GM15510 (cell line): Measurements from ENCODE around the gene PGAP3.

Source experiments
- POLR2A ChIP-seq: IDR thresholded peaks from 3 replicates; pipeline ENCODE4 v1.6.1; 2011; ENCODE audit warnings: borderline replicate concordance; ENCODE audit not compliant: insufficient read length; ENCODE audit errors: extremely low read depth

Gene PGAP3

DNA sequence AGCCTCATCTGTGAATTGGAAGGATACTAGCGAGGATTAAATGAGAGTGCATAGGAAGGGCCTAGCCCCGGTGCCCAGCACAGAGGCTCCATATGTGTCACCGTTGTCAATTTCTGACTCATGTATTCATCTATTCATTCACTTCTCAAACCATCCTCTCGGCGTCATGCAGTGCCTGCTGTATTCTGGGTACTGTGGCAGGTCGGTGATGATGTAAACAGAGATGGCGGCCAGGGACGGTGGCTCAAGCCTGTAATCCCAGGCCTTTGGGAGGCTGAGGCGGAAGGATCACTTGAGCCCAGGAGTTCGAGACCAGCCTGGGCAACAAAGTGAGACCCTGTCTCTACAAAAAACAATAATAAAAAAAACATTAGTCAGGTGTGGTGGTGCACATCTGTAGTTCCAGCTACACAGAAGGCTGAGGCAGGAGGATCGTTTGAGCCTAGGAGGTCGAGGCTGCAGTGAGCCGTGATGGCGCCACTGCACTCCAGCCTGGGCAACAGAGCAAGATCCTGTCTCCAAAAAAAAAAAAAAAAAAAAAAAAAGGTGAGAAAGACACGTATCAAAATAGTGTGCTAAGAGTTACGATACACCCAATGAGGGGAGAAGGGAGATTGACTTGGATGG, 65.4 kb downstream of the PGAP3 start:
- no peak for TF ChIP-seq POLR2A

DNA sequence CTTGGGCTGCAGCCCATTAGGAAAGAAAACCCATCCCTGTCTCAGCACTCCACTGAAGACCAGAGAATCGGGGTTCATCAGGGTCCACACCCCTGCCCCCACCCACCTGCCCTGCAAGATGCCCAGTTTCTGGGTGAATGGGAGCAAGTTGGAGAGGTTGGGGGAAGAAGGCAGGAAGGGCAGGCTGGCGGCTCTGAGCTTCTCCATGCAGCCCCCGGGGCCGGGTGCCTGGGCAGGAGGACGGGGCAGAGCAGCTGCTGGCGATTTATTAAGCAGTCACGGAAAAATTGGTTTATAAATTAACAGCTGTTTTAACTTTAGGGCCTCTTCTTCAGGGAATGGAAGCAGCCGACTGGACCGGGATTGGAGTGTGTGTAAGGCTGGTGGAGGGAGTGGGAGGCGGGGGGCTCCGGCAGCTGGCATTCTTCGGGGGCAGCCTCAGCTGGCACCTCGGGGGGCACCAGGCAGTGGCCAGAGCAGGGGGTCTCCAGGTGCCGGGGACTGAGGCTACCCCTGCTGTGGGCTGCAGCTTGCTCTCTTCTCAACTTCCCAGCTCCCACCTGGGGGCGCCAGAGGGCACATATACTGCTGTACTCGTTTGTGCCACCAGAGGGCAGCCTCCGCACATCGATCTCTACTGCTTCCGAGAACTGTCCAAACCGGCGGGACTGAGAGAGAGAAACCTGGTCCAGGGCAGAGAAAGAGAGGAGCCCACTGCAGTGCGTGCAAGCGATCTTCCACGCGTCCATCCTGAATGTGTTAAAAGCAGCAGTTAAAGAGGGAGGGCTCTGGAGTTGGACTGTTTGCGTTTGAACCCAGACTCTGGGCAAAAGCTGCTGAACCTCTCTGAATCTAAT, 66.1 kb downstream of the PGAP3 start:
- TF ChIP-seq POLR2A, result no peak
